SK-N-SH (cell line): Measurements from ENCODE around the gene LLGL1. TPM values are rescaled to one million over a fixed set of nuclear protein-coding genes. Genes with fewer than 3 reads are reported as not detected.

ENCODE experiments used
- CTCF ChIA-PET: fragments of 300-600, 350-600 bp; formaldehyde crosslinking; extraction: SDS; loops from one replicate; lab custom pipeline; 2021; lab: Yijun Ruan, JAX
- POLR2A ChIA-PET: fragments of 350-600 bp; sonication (Branson Sonifier 250); formaldehyde crosslinking; extraction: SDS; loops from one replicate; lab custom pipeline; 2020; ENCODE audit warnings: antibody characterized with exemption, inconsistent platforms; lab: Yijun Ruan, JAX
- DNase-seq: peaks from one replicate; pipeline ENCODE4 v3.0.0; 2012
- H2AFZ ChIP-seq: fragments of 200-600 bp; sonication (generic); 2 replicates; pipeline ENCODE4 v1.8.1; 2016; ENCODE audit warnings: antibody characterized with exemption, mild to moderate bottlenecking, low read depth
- H3F3A ChIP-seq: fragments of 200-600 bp; sonication (generic); replicated peaks from 2 replicates; pipeline ENCODE3; 2016; ENCODE audit warnings: antibody characterized with exemption, mild to moderate bottlenecking; ENCODE audit not compliant: insufficient read depth
- H3K27ac ChIP-seq, 2 experiments: fragments of 200-500 bp in 1 of 2; fragments of 200-600 bp in 1 of 2; sonication (Bioruptor generic) in 1 of 2; sonication (generic), shearing (Covaris generic) in 1 of 2; 2 replicates each; pipeline versions ENCODE4 v1.5.1 to v1.6.1; 2014 to 2016; ENCODE audit warnings: low read depth in 2 of 2, inconsistent platforms in 1 of 2, low read length in 1 of 2, mild to moderate bottlenecking in 1 of 2, mixed read lengths in 1 of 2
- H3K27me3 ChIP-seq: fragments of 200-600 bp; sonication (generic), shearing (Covaris generic); 2 replicates; pipeline ENCODE4 v1.6.1; 2016; ENCODE audit warnings: mixed run types; ENCODE audit not compliant: insufficient read depth
- H3K36me3 ChIP-seq, 2 experiments: fragments of 200-500 bp in 1 of 2; fragments of 200-600 bp in 1 of 2; sonication (Bioruptor generic) in 1 of 2; sonication (generic) in 1 of 2; replicated peaks in 1 of 2; 2 replicates each; pipeline versions ENCODE3 to v1.5.1; 2014 to 2016; ENCODE audit warnings: low read length in 1 of 2, mild to moderate bottlenecking in 1 of 2; ENCODE audit not compliant: insufficient read depth in 2 of 2, control insufficient read depth in 1 of 2
- H3K4me1 ChIP-seq, 2 experiments: fragments of 200-500 bp in 1 of 2; fragments of 200-600 bp in 1 of 2; sonication (Bioruptor generic) in 1 of 2; sonication (generic), shearing (Covaris generic) in 1 of 2; 2 replicates each; pipeline versions ENCODE4 v1.5.1 to v1.6.1; 2014 to 2016; ENCODE audit warnings: low read depth in 1 of 2, low read length in 1 of 2, mixed run types in 1 of 2; ENCODE audit not compliant: insufficient read depth in 2 of 2, control insufficient read depth in 1 of 2
- H3K4me2 ChIP-seq: fragments of 200-600 bp; sonication (generic), shearing (Covaris generic); 2 replicates; pipeline ENCODE4 v1.6.1; 2017; ENCODE audit warnings: mixed run types
- H3K4me3 ChIP-seq, 2 experiments: fragments of 200-500 bp in 1 of 2; fragments of 200-600 bp in 1 of 2; sonication (Bioruptor generic) in 1 of 2; sonication (generic), shearing (Covaris generic) in 1 of 2; 2 replicates each; pipeline versions ENCODE4 v1.5.1 to v1.8.1; 2014 to 2016; ENCODE audit warnings: low read depth in 2 of 2, inconsistent platforms in 1 of 2, low read length in 1 of 2, mild to moderate bottlenecking in 1 of 2, mixed read lengths in 1 of 2, moderate library complexity in 1 of 2
- H3K79me2 ChIP-seq: fragments of 200-600 bp; sonication (generic); 2 replicates; pipeline ENCODE4 v1.8.1; 2017; ENCODE audit warnings: mild to moderate bottlenecking; ENCODE audit not compliant: insufficient read depth
- H3K9ac ChIP-seq: fragments of 200-600 bp; sonication (generic); 2 replicates; pipeline ENCODE4 v1.6.1; 2017; ENCODE audit warnings: mixed run types
- H3K9me2 ChIP-seq: fragments of 200-600 bp; sonication (generic); 2 replicates; pipeline ENCODE4 v1.6.1; 2017; ENCODE audit warnings: mixed run types
- H3K9me3 ChIP-seq: fragments of 200-600 bp; sonication (generic); 2 replicates; pipeline ENCODE4 v1.6.1; 2017; ENCODE audit warnings: mixed run types, mild to moderate bottlenecking, moderate library complexity
- H4K20me1 ChIP-seq: fragments of 200-600 bp; sonication (generic); 2 replicates; pipeline ENCODE4 v1.6.1; 2017; ENCODE audit warnings: mild to moderate bottlenecking, mixed run types; ENCODE audit not compliant: insufficient read depth
- CHD2 ChIP-seq: fragments of 150-350 bp; IDR thresholded peaks from 2 replicates; pipeline ENCODE4 v1.6.1; 2018; ENCODE audit warnings: low read length; ENCODE audit not compliant: partially characterized antibody
- ELF1 ChIP-seq: IDR thresholded peaks from 2 replicates; pipeline ENCODE4 v1.4.0; 2012
- EZH2phosphoT487 ChIP-seq: fragments of 200-600 bp; sonication (generic); IDR thresholded peaks from 2 replicates; pipeline ENCODE4 v1.6.1; 2017; ENCODE audit warnings: low read depth, mixed run types, mild to moderate bottlenecking, antibody characterized with exemption, moderate library complexity, borderline replicate concordance
- FOXM1 ChIP-seq: IDR thresholded peaks from 2 replicates; pipeline ENCODE4 v1.4.0; 2012; ENCODE audit warnings: low read depth, mild to moderate bottlenecking
- GABPA ChIP-seq: IDR thresholded peaks from 2 replicates; pipeline ENCODE4 v1.4.0; 2012; ENCODE audit warnings: low read depth, mild to moderate bottlenecking
- JUND ChIP-seq: IDR thresholded peaks from 2 replicates; pipeline ENCODE4 v1.4.0; 2012
- MXI1 ChIP-seq: IDR thresholded peaks from 2 replicates; pipeline ENCODE4 v1.6.1; 2012; ENCODE audit warnings: mild to moderate bottlenecking, low read depth, low read length, improper control_type of control experiment
- NFIC ChIP-seq: IDR thresholded peaks from 2 replicates; pipeline ENCODE4 v1.4.0; 2012; ENCODE audit warnings: borderline replicate concordance
- NRF1 ChIP-seq: IDR thresholded peaks from 2 replicates; pipeline ENCODE4 v1.6.1; 2012; ENCODE audit warnings: low read depth, mild to moderate bottlenecking, low read length
- POLR2AphosphoS5 ChIP-seq: IDR thresholded peaks from 2 replicates; pipeline ENCODE4 v1.6.1; 2012; ENCODE audit warnings: low read depth, low read length
- RCOR1 ChIP-seq: fragments of 150-350 bp; IDR thresholded peaks from 2 replicates; pipeline ENCODE4 v1.6.1; 2017; ENCODE audit warnings: antibody characterized with exemption, low read length
- TEAD4 ChIP-seq: IDR thresholded peaks from 2 replicates; pipeline ENCODE4 v1.4.0; 2012; ENCODE audit warnings: mild to moderate bottlenecking, borderline replicate concordance; ENCODE audit not compliant: insufficient read depth
- YY1 ChIP-seq: IDR thresholded peaks from 2 replicates; pipeline ENCODE4 v1.4.0; 2012; ENCODE audit warnings: low read depth, mild to moderate bottlenecking
- WGBS: methylation state at CpG from one replicate; pipeline ENCODE4 v1.1.6; 2017; ENCODE audit warnings: low lambda C conversion rate; 5-methylcytosine and 5-hydroxymethylcytosine counted together
- polyA plus RNA-seq, 3 experiments: library from polyadenylated mRNA; depleted of rRNA; stranded (reverse); fragments of >200 nt; gene quantifications; 2 replicates each; pipeline ENCODE4 v1.2.3, GENCODE V29; 2012
- TF ChIP-seq, protein P1 (sequence below): IDR thresholded peaks from 2 replicates; pipeline ENCODE4 v1.4.0; 2012; ENCODE audit warnings: low read depth
- TF ChIP-seq, protein P2 (sequence below): IDR thresholded peaks from 2 replicates; pipeline ENCODE4; 2012

LLGL1 gene
- polyA plus RNA-seq, 1 of the 3 experiments (the other 2 are of a cell fraction): 31.4 TPM

DNA sequence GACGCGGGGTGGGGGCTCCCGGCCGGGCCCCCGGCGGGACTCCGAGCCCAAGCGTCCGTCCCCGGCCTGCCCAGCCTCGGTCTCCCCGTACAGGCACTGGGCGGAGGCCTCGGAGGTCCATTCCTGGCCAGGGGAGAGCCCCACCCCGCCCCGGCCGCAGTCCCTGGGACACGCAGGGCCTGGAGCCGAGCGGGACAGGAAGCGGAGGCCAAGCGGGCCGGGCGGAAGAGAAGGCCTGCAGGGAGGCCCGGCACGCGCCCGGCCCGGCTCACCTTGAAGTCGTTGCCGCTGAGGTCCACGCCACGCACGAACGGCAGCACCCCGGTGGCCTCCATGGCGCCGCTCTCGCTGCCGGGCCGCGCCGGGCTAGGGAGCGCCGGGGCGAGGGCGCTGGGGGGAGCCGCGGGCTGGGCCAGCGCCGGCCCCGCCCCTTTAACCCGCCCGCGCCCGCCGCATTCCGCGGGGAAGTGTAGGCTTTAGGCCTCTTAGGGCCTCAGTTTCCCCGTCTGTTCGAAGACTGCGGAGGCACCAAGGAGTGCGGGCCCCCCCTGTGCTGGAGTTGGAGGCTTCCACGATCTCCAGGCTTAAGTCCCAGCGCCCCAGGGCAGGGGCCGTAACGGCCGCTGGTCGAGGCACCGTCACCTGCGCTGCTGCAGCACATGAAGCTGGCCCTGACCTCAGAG lies 33.1 kb downstream of the LLGL1 start, which contains the start of gene FLII:
TSS of gene FLII (minus strand) at position 383 of the 683 bp plus-strand sequence. CDS start at position 335, 48 bp downstream.
- Histone ChIP-seq H3K27ac (peak within 1 kb of the TSS; percentile 91 to 93), H3K36me3 (peaks cover 15 to 36% of the 10 kb centered on the region in 2 experiments), H3K4me3 (peak within 1 kb of the TSS; percentile 85 to 95), H3K4me2 (peak within 1 kb of the TSS; percentile 94), H3K9me2 (no peaks in the 10 kb centered on the region), H4K20me1 (peaks cover 36% of the 10 kb centered on the region), H2AFZ (peak within 1 kb of the TSS; percentile 92), H3K27me3 (no peaks in the 10 kb centered on the region), H3F3A (peaks cover 12% of the 10 kb centered on the region), H3K9ac (peak within 1 kb of the TSS; percentile 99), H3K9me3 (no peaks in the 10 kb centered on the region), H3K4me1 (peaks cover 8 to 35% of the 10 kb centered on the region in 2 experiments; a peak in 2 of 4 replicates), H3K79me2 (peaks cover 62% of the 10 kb centered on the region)
- TF ChIP-seq POLR2AphosphoS5 (peak; percentile 61; the same call in 1 of the 2 replicates), EZH2phosphoT487 (no peak)
- ChIA-PET CTCF (interaction anchor here (1.6 to 3.6 kb wide), 2 partner anchors 10 to 11 kb away, joined by 4 to 21 read pairs; no protein-coding TSS in a partner anchor), POLR2A (no interaction called here)
- WGBS: 0% methylated on average over 8 of the region's 71 CpGs
- peak; percentile 89 for DNase-seq

DNA sequence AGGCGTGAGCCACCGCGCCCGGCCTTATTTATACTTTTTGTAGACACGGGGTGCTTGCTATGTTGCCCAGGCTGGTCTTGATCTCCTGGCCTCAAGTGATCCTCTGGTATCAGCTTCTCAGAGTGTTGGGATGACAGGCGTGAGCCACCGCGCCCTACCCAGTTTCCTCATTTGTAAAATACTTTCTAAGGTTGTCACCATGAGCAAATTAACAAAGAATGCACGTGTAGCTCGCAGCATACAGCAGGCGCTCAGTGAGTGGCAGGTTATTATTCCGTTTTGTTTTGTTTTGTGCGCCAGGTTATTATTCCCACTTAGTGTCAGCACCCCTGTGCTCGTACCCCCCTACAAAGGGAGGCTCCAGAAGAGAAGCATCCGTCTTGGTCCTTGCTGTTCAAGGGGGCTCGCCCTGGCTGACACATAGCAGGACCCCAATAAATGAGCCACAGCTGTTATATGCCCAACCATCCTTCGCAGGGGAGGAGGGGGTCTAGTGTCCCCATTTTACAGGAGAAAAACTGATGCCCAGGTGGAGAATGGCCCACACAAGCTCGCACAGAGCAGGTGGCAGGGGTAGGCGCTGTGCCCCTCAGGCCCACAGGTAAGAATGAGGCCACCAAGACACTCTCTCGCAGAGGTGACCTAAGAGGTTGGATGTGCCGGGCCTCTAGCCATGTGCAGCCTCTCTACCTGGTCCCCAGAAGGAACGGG lies 34.3 kb downstream of the LLGL1 start:
- Histone ChIP-seq H3K9me3 (no peaks in the 10 kb centered on the region), H3K27me3 (no peaks in the 10 kb centered on the region), H3K4me2 (peak overlapping the region; percentile 94), H2AFZ (peak overlapping the region; percentile 36), H3K27ac (peak overlapping the region in 1 of 2 experiments; percentile 3; a peak in 1 of 4 replicates), H3K4me1 (peaks cover 8 to 35% of the 10 kb centered on the region in 2 experiments; a peak in 2 of 4 replicates), H3K36me3 (peaks cover 9 to 38% of the 10 kb centered on the region in 2 experiments), H3K9ac (no peak overlapping the region), H3K4me3 (peak overlapping the region; percentile 91 to 98; a peak in 3 of 4 replicates), H3F3A (peaks cover 12% of the 10 kb centered on the region), H4K20me1 (peaks cover 29% of the 10 kb centered on the region), H3K9me2 (no peaks in the 10 kb centered on the region), H3K79me2 (peaks cover 62% of the 10 kb centered on the region)
- ChIA-PET POLR2A (no interaction called here), CTCF (interaction anchor here (1.0 to 3.6 kb wide), 2 partner anchors 12 to 42 kb away, joined by 3 to 21 read pairs; no protein-coding TSS in a partner anchor)
- DNase-seq: peak; percentile 32
- TF ChIP-seq NFIC: no peak
- TF ChIP-seq GABPA: no peak
- TF ChIP-seq YY1: no peak
- TF ChIP-seq CHD2: no peak
- WGBS: 61% methylated on average over 20 of the region's 22 CpGs

DNA sequence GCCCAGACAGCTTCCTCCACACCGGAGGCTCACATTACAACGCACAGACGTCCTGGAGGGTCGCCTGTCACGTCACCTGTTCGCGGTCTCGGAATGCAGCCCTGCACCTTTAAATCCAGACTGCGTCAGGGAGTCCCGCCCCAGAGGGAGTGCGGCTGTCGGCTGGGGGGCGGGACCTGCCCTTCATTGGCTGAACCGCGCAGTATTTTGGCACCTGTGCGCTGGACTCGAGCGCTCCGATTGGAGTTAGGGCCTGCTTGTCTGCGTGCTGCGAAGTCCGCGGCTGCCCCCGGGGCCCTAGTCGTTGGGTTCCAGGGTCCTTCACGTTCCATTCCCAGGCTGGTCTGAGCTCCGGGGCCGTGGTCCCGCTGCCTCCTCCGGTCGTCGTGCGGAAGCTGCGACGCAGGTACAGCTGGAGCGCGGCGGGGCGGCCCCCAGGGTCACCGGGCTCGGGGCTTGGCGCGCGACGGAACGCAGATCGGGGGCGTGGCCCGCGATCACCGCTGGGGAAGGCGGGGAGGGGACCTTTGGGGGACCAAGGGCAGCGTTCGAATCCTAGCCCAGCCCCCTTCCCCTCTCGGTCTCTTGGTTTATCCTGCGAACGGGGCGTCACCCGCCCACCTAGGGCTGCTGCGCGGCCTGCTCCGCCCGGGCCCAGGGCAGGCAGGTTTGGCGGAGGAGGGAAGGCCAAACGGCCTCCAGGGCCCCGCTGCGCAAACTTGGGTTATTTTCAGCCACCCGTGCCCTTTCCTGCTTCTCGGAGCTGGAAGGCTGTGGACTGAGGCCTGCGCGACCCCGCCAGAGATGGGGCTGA lies 35.1 kb downstream of the LLGL1 start, which contains the start of gene MIEF2:
TSS of gene MIEF2 (plus strand) at position 331 of the 814 bp plus-strand sequence. CDS start 2,059 bp downstream, outside the sequence.
- POLR2A ChIA-PET: no interaction called here
- H2AFZ ChIP-seq: peak within 1 kb of the TSS; percentile 94
- peak within 1 kb of the TSS; percentile 94 for H3K4me2 ChIP-seq
- H3K27me3 ChIP-seq: no peaks in the 10 kb centered on the region
- H3K9me2 ChIP-seq: no peaks in the 10 kb centered on the region
- H3K9me3 ChIP-seq: no peaks in the 10 kb centered on the region
- peaks cover 12% of the 10 kb centered on the region for H3F3A ChIP-seq
- CTCF ChIA-PET: interaction anchor here (1.6 to 3.6 kb wide), 2 partner anchors 12 to 13 kb away, joined by 4 to 21 read pairs; no protein-coding TSS in a partner anchor
- H3K4me3 ChIP-seq: peak within 1 kb of the TSS; percentile 91 to 98
- peaks cover 22% of the 10 kb centered on the region for H4K20me1 ChIP-seq
- H3K9ac ChIP-seq: peak within 1 kb of the TSS; percentile 90
- peaks cover 55% of the 10 kb centered on the region for H3K79me2 ChIP-seq
- WGBS: 3% methylated on average over 14 of the region's 72 CpGs
- H3K36me3 ChIP-seq: peaks cover 1 to 37% of the 10 kb centered on the region in 2 experiments
- peak within 1 kb of the TSS; percentile 87 to 91 for H3K27ac ChIP-seq
- peaks cover 8 to 35% of the 10 kb centered on the region in 2 experiments; a peak in 2 of 4 replicates for H3K4me1 ChIP-seq
- peak; percentile 98 for DNase-seq
- TF ChIP-seq GABPA (no peak), FOXM1 (no peak), MXI1 (peak; percentile 39), TEAD4 (0 out of 2 replicates have a peak, but pooled peaks have one; percentile 11), NRF1 (peak; percentile 35; the same call in 1 of the 2 replicates), CHD2 (peak; percentile 69), NFIC (no peak), RCOR1 (no peak), POLR2AphosphoS5 (peak; percentile 41; the same call in 1 of the 2 replicates), ELF1 (no peak), JUND (no peak)
- TF ChIP-seq, protein P1, sequence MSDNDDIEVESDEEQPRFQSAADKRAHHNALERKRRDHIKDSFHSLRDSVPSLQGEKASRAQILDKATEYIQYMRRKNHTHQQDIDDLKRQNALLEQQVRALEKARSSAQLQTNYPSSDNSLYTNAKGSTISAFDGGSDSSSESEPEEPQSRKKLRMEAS: peak; percentile 23; the same call in 1 of the 2 replicates
- TF ChIP-seq, protein P2, sequence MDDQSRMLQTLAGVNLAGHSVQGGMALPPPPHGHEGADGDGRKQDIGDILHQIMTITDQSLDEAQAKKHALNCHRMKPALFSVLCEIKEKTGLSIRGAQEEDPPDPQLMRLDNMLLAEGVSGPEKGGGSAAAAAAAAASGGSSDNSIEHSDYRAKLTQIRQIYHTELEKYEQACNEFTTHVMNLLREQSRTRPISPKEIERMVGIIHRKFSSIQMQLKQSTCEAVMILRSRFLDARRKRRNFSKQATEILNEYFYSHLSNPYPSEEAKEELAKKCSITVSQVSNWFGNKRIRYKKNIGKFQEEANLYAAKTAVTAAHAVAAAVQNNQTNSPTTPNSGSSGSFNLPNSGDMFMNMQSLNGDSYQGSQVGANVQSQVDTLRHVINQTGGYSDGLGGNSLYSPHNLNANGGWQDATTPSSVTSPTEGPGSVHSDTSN: peak; percentile 100
